HG02970 (cell line): ENCODE measurements around the gene HDAC2.
"Not testable (repeated sequence)": the region's sequence is repeated elsewhere in the genome, so short reads cannot be mapped to it uniquely, and the experiment has no call there.

ENCODE experiments used
- ATAC-seq: cut with Tn5 transposase; IDR thresholded peaks from one replicate; pipeline ENCODE4 v1.9.1; 2021; ENCODE audit warnings: mild to moderate bottlenecking, moderate library complexity, moderate number of reproducible peaks; ENCODE audit not compliant: unreplicated experiment, low FRiP score

HDAC2 gene

DNA sequence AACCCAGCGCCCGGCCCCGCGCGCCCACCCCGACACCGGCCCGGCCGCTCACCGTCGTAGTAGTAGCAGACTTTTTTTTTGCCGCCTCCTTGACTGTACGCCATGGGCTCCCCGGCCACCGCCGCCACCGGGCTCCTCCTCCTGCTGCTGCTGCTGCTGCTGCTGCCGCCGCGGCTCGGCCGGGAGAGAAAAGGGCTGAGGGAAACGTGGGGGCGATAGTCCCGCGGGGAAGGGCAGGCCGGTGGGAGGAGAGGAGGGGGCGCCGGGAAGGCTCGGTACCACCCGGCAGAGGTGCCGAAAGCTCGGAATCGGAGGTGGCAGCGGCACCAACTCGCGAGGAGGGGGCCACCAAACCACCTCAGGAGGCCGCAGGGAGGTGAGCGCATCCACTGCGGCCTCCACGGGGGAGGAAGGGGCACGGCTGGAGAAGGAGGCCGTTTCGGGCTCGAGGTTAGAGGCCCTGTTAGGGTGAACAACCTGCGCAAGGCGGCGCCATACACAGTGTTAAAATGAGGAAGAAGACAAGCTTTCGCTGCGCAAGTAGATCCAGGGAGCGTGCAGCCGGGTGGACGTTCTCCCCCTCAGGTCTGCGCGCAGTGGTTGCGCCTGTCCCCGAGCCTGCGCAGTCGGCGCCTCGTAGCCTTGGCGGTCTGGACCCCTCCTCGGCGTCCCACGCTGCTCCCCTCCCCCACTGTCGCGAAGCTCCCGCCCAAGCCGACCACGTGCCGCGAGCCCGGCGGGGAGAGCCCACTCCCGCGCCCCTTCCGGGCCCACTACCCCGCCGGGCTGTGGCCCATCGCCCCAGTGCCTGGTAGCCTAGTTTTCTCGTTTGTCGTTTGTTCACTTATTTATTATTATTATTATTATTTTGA lies at the start of gene HDAC2:
Gene HDAC2 (minus strand): TSS at position 344 of the 872 bp plus-strand sequence. CDS start 240 bp downstream, at position 104.
- peak; percentile 92 for ATAC-seq

DNA sequence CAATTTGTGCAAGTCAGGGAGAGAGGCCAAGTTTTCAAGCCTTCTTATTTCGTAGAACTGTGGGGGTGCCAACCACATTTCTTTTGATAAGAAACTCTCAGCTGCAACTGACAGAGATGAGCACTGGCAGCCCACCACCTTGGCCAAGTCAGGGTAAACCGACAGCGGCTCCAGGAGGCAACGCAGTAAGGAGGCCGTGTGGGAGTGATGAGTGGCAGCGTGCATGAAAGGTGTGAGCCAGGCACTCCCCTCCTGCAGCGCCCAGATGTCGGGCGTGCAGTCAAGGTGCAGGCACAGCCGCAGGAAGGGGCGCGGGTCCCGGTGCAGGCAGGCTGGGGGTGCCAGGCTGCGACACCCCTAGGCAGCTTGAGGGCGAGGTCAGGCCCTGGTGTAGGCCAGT lies 49.2 kb upstream of the HDAC2 start:
- ATAC-seq: no peak

DNA sequence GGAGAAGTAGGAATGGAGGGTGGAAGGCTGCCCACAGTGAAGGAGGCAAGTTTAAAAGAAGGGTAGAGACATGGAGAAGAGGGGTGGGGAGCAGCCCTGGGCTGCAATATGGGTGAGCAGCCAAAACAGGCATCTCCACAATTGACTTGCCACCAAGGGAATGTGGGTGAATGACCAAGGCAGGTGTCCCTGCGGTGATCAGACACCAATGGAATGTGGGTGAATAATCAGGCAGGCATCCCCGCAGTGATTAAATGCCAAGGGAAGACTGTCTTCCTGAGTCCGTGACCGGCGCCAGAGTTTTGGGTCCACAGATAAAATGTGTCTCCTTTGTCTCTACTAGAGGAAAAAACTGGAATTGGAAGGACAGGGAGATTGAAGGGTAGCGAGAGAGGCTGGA lies 46.2 kb upstream of the HDAC2 start:
- not testable (repeated sequence) for ATAC-seq

GRCh38 chr6:114014106-114014505 lies 43.2 kb upstream of the HDAC2 start:
- ATAC-seq: not testable (repeated sequence)

GRCh38 chr6:114011486-114011885 lies 40.5 kb upstream of the HDAC2 start:
- not testable (repeated sequence) for ATAC-seq

- ATAC-seq: no peak
Observed at GRCh38 chr6:114010540-114010939, 39.6 kb upstream of the HDAC2 start.

GRCh38 chr6:114009192-114009591 lies 38.2 kb upstream of the HDAC2 start:
- ATAC-seq: no peak

- no peak for ATAC-seq
Observed at GRCh38 chr6:114008331-114008730, 37.4 kb upstream of the HDAC2 start.

GRCh38 chr6:114007516-114007915 lies 36.6 kb upstream of the HDAC2 start:
- ATAC-seq: no peak

GRCh38 chr6:114001354-114001753 lies 30.4 kb upstream of the HDAC2 start:
- no peak for ATAC-seq

DNA sequence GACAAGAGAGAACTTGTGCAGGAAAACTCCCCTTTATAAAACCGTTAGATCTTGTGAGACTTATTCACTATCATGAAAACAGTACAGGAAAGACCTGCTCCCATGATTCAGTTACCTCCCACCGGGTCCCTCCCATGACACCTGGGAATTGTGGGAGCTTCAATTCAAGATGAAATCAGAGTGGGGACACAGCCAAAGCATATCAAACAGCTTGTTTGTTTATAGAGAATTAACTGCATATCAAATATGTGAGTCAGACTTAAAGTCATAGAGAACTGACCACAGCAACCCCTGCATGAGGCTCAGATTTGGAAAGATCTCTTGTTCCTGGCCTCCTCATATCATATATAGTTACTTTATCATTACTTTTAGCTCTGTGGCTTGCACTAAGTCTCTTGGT lies 29.1 kb upstream of the HDAC2 start:
- no peak for ATAC-seq

DNA sequence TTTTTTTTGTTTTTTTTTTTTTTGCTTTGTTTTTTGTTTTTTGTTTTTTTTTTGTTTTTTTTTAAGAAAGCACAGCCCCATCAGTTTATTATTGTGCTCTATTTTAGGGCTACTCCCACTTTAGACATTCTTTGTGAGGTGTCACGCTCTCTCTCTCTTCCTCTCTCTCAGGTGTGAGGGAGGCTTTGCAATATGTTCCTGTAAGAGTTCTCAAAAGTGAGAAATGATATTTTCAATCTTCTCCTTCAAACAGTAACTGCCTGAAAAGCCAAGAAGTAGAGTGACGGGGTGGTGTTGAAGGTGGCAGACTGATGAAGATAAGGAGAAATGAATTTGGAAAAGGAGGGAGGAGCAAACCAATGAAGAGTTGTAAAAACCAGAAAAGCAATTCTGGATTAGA lies 28.3 kb upstream of the HDAC2 start:
- no peak for ATAC-seq

GRCh38 chr6:113998811-113999210 lies 27.9 kb upstream of the HDAC2 start:
- ATAC-seq: no peak

GRCh38 chr6:113997116-113997515 lies 26.2 kb upstream of the HDAC2 start:
- no peak for ATAC-seq

- ATAC-seq: no peak
Observed at GRCh38 chr6:113995634-113996033, 24.7 kb upstream of the HDAC2 start.

- peak; percentile 84 for ATAC-seq
Observed at GRCh38 chr6:113994934-113995342, 24.0 kb upstream of the HDAC2 start.

GRCh38 chr6:113989675-113990074 lies 18.7 kb upstream of the HDAC2 start:
- ATAC-seq: no peak

- ATAC-seq: not testable (repeated sequence)
Observed at GRCh38 chr6:113982675-113983074, 11.7 kb upstream of the HDAC2 start.

- ATAC-seq: no peak
Observed at GRCh38 chr6:113982055-113982550, 11.2 kb upstream of the HDAC2 start.

DNA sequence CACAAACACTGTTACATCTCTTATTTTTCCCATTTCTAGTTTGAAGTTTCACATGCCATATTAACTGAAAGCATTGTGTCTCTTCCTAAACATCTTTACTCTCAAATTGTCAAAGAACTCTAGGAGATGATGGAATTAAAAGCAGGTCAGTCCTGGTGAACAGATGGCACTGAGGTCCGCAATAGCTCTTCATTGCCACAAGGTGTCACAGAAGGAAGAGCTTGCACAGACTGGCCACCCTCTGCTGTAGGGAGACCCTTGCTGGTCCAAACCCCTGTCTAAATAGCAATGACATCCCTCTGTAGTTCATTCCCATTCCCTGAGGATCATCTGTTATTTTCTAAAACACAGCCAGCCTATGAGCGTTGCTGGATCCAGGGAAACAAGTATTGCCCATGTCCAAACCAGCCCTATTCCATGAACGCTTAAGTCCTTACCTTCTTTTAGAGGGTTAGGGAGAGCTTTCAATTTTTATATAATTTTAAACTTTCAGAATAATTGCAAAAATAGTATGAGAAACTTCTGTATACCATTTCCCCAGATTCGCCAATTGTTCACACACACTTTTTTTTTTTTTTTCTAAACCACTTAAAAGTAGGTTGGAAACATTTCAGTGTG lies 10.1 kb upstream of the HDAC2 start:
- no peak for ATAC-seq

DNA sequence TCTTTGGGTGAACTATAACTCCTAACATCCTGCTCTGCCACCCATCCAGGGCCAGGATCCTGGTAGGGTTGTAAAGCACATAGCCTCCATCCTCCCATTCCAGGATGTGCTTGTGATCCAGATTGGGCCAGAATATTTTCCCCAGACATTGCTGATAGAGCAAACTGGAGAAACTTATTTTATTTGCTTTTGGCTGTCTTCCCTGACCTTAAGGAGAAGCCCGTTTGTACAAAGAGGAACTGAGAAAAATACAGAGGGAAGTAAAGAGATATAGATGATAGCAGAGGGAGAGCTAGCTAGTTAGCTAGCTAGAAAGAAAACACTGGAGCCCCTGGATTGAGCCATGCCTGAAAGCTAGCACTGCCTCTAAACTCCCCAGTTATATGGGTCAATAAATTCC lies 9.0 kb upstream of the HDAC2 start:
- ATAC-seq: no peak
